SW480 (cell line): Measurements from ENCODE around the gene MAP7.
"Not testable (repeated sequence)": the region's sequence is repeated elsewhere in the genome, so short reads cannot be mapped to it uniquely, and the experiment has no call there.

Source experiments
- DNase-seq: peaks from one replicate; pipeline ENCODE4 v3.0.0-alpha.2; 2016; ENCODE audit warnings: low spot score

Gene MAP7

DNA sequence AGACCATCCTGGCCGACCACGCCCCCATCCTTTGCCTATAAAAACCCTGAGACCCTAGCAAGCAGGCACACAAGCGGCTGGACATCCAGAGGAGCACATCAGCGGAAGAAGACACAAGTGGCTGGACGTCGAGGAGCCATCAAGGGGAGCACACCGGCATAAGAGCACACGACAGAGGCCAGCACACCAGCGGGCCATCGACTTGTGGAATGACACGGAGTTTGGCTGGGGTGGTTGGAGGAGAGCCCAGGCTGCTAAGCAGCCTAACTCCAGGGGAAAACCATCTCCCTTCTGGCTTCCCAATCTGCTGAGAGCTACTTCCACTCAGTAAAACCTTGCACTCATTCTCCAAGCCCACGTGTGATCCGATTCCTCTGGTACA lies 215.8 kb downstream of the MAP7 start:
- DNase-seq: no peak

DNA sequence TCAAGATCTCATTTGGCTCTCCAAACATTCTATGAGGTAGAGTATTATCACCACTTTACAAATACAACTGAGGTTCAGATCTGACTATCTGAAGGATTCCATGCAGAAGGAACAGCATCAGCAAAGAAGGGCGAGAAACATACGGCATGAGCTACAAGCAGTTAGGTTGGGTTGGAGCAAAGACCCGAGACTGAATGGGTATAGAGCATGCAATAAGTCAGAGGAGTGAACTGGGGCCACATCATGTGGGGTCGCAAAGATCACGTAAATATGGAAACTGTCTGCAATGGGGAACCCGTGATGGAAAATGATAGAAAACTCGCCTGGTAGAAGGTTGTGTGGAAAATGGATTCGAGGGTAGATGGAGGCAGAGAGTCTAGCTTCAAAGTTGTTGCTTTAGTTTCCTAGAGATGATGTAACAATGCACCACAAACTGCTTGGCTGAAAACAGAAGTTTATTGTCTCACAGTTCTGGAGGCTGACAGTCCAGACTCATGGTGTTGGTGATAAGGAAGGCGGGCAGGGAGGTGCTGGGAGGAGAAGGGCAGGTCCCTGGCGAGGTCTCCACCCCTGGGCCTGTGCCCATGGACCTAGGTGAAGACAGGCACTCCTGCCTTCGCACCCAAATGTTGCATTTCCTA lies 216.3 kb downstream of the MAP7 start:
- DNase-seq: no peak

DNA sequence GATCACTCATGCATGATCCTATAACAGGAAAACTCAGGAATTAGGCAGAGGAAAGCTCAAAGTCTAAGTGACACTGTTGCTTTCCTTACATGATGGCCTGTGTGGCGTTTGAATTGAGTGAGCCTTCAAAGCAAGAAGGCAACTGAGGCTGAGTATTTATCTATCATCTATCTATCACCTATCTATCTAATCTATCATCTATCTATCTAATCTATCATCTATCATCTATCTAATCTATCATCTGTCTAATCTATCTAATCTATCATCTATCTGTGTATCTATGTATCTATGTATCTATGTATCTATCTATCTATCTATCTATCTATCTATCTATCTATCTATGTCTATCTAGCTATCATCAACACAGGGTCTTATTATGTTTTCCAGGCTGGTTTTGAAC lies 218.8 kb downstream of the MAP7 start:
- no peak for DNase-seq

DNA sequence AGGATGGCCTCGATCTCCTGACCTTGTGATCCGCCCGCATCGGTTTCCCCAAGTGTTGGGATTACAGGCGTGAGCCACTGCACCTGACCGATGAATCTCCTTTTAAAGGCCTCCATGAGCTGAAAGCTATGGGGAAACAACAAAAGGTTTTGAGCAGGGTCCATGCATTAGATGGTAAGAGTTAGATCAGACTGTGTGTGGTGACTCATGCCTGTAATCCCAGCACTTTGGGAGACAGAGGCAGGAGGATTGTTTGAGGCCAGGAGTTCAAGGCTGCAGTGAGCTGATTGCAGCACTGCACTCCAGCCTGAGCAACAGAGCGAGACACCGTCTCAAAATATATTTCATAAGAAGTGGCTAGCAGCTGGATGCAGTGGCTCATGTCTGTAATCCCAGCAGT lies 219.6 kb downstream of the MAP7 start:
- DNase-seq: no peak

DNA sequence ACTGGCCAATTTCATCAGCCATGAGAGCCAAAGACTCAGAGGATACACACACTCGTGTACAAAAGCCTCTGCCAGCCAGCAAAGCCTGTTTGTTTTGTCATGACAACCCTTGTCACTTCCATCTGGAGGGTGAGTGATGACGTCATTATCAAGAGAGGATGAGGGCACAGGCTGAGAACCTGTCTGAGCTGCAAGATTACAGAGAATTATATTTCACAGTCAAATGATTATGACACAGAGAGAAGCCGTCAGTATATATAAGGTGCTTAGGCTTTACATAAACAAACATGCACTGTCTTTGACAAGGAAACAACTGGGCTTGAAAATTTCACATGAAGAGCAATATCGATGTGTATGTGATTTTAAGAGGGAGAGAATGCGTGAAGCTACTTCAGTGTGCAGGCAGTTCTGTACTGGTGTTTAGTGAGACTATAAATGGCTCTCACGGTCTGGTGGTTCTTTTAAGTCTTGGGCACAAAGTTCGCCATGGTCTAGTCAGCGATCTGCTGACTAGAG lies 224.1 kb downstream of the MAP7 start:
- no peak for DNase-seq

DNA sequence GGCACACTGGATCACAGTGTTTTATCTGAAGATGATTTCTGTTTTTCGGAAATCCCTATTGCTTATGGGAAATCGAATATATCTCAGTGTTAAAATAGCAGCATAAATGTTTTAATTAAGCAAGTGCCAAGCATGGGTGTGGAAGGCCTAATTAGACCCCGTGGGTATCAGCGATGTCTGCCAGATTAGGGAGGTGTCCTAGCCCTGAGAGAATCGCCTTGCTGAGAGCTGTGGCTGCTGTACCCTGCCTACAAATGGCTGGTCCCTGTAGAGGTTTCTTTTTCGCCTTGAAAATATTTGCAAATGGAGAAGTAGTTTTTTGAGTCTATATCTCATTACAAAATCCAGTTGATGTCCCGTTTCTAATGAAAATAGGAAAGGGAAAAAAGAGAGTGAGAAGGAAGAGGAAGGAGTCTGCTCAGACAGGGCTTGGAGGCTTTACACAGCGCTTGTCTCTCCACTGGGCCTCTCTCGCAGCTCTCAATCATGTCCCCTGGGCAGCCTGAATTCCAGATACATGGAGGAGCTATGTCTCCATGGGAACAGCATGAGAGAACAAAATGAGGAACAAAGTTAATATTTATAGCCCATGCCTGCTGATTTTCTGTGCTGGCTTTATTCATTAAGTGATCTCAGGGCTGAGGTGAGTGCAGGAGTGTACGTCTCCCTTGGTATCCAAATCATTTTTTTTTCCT lies 225.4 kb downstream of the MAP7 start:
- no peak for DNase-seq

DNA sequence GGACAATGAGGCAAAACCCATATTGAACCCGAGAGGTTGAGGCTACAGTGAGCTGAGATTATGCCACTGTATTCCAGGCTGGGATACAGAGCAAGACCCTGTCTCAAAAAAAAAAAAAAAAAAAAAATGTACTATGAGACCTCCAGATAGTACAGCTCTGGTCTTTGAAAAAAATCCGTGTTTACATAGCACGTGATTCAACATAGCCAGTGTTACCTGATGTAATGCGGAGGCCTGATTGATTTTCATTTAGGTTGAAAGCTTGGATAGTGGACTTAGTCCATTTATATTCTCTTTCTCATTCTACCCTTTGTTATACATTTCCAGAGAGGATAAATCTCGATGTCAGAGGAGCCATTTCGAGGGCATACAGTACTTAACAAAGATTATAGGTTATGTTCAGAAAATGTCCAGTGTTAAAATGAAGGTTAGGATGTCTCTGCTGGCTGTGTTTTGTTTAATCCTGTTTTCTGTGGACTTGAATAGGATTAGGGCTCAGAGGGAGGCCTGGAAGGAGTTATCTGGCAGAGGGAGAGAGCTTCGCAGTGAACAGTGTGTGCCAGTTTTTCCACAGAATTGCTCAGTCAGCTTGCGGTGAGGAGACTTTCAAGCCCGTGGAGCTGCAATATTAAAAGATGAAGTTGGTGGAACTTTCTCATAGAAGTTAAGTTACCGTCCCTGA lies 226.7 kb downstream of the MAP7 start:
- DNase-seq: no peak

DNA sequence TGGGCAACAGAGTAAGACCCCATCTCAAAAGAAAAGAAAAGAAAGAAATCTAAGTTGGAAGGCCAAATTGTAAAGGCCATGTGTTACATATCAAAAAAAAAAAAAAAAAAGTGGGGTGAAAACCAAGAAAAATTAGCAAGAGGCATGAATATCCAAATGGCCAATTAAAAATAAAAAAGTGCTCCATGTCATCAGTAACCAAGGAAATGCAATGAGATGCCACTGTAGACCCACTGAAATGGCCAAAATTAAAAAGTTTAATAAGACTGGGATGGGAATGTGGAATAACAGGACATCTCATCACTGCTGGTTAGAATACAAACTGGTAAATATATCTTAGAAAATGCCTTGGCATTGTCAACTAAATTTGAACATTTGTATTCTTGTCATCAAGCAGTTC lies 230.5 kb downstream of the MAP7 start:
- no peak for DNase-seq

DNA sequence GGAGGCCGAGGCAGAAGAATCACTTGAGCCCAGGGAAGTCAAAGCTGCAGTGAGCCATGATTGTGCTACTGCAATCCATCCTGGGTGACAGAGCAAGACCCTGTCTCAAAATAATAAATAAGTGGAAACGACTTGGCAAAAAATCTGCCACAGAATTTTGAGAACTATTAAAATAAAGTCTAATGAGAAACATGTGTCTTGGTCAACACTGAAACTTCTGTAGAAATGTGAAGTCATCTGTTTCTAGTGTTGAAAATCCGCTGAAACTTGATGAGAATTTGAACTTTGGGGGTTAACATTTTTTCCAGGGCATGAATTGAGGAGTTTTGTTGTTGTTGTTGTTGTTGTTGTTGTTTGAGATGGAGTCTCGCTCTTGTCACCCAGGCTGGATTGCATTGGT lies 231.5 kb downstream of the MAP7 start:
- DNase-seq: no peak

DNA sequence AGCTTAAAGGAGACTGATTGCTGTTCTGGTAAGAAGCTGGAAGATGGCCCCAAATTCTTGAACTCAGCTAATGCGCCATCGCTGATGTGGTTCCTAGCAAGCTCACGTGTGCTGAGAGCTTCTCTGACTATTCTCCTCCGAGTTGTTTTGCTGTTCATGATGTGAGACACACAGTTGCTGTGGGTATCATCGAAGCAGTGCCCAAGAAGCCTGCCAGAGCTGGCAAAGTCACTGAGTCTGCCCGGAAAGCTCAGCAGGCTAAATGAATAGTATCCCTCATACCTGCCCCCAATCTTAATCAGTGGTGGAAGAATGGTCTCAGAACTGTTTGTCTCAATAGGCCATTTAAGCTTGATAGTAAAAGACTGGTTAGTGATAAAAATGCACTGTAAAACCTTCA lies 232.3 kb downstream of the MAP7 start:
- no peak for DNase-seq

DNA sequence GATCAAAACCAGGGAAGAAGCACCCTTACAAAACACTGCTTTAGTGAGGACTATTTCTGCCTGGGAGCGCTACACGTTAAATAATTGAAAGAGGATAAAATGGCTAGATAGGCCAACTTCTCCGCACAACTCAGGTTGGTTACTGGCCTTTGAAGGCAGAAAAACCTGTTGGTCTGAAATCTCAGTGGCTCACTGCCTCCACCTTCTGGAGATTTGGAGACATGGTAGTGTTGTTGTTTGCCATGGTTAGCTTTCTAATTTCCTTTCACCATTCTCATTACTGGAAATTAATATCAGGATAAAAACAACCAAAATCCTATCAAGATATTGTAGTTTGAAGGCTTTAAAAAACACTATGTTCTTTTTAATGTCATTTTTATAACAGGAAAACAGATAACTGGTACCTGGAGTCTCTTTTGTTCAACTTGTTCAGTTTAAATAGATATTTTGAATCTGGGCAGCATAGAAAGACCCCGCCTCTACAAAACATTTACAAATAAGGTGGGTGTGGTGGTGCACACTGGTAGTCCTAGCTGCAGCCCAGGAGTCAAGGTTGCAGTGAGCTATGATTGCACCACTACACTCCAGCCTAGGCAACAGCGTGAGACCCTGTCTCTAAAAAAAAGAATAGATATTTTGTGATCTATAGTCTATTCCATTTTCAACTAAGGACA lies 233.1 kb downstream of the MAP7 start:
- peak; percentile 46 for DNase-seq

DNA sequence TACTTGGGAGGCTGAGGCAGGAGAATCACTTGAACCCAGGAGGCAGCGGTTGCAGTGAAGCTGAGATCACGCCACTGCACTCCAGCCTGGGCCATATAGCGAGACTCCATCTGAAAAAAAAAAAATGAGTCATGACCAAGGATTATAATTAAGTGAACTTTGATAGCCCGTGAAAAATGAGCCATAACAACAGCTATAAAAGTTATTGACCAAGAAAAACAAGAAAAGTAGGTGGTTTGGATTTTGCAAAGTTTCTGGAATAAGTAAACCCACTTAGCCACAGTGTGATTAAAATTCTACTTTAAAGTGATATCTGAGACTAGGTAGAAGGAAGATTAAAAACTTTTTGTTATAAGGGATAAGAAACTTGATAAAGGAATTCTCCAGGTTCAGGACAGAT lies 234.6 kb downstream of the MAP7 start:
- no peak for DNase-seq

DNA sequence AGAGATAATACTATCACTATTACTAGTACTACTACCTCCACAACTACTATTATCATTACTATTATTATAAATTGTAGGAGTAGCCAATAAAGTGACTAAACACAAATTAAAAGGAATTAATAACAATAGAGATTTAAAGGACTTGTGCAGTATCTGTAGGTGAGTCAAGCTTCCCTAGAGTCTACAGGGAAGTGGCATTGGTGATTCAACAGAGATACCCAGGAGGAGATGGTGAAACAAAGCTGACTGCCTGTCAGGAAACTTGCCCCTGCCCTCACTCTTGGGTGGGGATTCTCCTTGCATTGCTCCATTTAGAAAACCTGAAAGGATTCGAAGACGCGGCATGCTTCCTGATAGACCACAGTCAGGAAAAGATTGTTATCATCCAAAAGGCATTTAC lies 237.2 kb downstream of the MAP7 start:
- DNase-seq: no peak

DNA sequence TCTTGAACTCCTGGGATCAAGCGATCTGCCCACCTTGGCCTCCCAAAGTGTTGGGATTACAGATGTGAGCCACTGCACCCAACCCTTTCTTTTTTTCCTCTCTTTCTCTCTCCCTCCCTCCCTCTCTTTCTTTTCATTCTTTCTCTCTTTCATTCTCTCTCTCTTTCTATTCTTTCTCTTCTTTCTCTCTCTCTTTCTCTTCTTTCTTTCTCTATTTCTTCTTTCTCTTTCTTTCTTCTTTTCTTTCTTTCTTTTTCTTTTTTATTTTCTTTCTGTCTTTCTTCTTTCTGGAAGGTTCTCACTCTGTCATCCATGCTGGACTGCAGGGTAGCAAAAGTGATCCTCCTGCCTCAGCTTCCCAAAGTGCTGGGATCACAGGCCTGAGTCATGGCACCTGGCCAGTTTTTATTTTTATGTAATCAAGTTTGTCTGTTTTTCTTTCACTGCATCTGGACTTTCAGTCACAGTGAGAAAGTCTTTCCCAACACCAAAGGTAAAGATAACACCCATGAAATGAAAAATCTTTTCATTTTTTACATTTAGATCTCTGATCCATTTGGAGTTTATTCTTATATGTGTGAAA lies 240.4 kb downstream of the MAP7 start:
- no peak for DNase-seq

DNA sequence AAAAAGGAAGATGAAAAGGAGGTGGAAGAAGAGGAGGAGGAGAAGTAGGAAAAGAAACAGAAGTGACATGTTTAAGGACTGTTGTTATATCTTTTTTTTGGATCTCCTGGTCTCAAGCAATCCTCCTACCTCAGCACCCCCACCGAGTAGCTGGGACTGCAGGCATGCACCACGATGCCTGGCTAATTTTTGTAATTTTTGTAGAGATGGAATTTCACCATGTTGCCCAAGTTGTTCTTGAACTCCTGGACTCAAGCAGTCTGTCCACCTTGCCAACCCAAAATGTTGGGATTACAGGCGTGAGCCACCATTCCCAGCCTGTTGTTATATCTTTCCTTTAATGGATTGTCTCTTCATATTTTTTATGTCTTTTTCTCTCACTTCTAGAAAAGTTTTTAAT lies 241.1 kb downstream of the MAP7 start:
- DNase-seq: no peak

DNA sequence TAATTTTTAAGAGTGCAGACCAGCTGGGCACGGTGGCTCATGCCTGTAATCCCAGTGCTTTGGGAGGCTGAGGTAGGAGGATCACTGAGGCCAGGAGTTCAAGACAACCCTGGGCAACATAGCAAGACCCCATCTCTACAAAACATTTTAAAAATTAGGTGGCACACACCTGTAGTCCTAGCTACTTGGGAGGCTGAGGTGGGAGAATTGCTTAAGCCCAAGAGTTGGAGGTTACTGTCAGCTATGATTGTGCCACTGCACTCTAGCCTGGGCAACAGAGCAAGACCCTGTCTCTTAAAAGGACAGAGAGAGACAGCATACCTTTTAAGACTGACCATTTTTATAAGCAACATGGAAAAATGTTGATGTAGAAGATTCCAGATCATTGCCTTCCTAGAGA lies 241.8 kb downstream of the MAP7 start:
- DNase-seq: not testable (repeated sequence)

DNA sequence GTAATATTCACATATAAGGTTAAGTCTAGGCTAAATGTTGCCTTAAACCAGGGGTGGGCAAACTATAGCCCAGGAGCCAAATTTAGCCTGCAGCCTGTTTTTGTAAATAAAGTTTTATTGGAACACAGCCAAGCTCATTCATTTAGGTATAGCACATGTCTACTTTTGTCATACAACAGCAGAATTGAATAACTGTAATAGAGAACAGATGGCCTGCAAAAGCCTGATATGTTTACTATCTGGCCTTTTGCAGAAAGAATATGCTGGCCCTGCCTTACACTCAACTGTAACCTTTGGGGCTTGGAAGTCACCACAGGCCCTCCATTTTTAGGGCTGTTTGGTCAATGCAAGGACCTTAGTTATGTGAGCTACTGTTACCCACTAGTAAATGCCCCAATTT lies 242.9 kb downstream of the MAP7 start:
- no peak for DNase-seq

DNA sequence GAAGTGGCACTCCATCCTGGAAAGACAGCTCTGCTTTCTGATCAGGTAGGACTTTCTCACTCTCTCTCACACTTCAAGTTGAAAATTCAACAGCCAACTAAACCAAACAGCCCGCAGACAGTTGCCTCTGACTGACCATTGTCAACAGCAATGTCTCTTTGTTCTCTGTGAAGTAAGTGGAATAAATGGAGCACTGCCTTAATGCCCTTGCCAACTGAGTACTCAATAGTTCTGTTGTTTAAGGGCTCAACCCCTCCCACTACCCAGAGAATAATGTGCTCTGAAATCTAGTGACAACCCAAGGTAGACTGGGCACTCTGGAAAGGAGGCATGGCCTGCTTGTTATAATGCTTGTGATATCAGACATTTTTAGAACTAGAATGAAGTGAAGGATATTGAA lies 243.8 kb downstream of the MAP7 start:
- no peak for DNase-seq

DNA sequence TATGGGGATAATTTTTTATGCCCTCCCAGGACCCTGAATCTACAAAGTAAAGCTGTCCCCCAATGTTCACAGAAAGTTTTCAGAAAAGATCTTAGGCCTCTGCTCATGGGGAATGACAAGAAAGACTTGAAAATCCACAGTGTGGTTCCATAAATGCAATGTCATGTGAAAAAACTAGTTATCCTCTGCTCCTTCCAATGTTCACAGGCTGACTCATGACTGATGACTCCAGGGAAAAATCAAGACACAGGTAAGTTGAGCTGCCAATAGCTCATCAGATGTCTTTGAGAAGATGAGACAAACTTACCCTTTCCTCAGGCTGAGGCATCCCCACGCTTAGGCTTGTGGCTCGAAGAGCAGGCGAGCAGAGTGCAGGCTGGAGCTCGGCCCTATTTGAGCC lies 245.8 kb downstream of the MAP7 start:
- DNase-seq: no peak

DNA sequence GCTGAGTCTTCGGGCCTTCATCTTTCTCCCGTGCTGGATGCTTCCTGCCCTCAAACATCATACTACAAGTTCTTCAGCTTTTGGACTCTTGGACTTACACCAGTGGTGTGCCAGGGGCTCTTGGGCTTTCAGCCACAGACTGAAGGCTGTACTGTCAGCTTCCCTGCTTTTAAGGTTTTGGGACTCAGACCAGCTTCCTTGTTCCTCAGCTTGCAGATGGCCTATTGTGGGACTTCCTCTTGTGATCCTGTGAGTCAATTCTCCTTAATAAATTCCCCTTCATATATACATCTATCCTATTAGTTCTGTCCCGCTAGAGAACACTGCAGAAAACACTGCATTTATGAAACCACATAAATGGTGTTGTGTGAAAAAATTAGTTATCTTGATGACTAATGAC lies 246.7 kb downstream of the MAP7 start:
- DNase-seq: no peak

DNA sequence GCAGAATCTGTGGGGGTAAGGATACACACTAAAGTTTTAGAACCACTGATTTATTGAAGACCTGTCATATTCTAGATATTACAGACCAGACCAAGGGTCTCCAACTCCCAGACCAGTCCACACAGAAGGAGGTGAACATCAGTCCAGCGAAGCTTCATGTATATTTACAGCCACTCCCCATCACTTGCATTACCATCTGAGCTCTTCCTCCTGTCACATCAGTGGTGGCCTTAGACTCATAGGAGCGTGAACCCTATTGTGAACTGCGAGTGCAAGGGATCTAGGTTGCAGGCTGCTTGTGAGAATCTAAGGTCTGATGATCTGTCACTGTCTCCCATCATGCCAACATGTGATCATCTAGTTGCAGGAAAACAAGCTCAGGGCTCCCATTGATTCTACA lies 255.6 kb downstream of the MAP7 start:
- no peak for DNase-seq
